Measurements from ENCODE around the gene SEC24D. TPM values are rescaled to one million over a fixed set of nuclear protein-coding genes. Genes with fewer than 3 reads are reported as not detected.

The SEC24D gene
- total and polyA plus RNA-seq, 2 experiments from 2014 or later, result 37.6 to 94.8 TPM

DNA sequence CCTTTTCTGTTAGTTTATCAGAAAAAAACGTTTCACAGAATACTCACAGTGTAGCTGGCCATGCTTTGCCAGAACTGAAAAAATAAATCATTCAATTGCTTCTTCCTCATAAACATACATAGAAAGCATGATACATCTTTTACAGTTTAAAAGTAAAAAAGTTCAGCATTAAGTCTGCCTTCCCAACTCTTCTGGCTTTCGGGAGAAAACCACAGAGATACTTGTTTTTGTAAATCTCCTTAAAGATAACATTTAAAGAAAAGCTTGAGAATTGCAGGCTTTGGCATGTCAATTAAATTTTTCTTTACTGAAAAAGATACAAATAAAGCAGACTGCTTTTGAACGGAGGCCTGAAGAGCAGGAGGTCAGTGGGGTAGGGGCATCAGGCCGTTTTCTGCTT, 66.8 kb downstream of the SEC24D start:
- Histone ChIP-seq H3K4me1 (ENCODE audit: insufficient read depth) (peaks cover 8% of the 10 kb centered on the region; the same call in 1 of the 2 replicates), H3K36me3 (ENCODE audit: insufficient read depth) (peaks cover 30% of the 10 kb centered on the region)
- no peaks in the 10 kb centered on the region for H3K9me3 Mint-ChIP-seq

More for the DNA sequence above, 66.8 kb downstream of the SEC24D start:
- Histone ChIP-seq H3K4me2 (no peak overlapping the region), H3K4me3 (no peak overlapping the region), H3K9me2 (ENCODE audit: insufficient read depth) (no peaks in the 10 kb centered on the region), H3K79me2 (replicated peaks; ENCODE audit: insufficient read depth) (no peaks in the 10 kb centered on the region), H4K20me1 (replicated peaks; ENCODE audit: insufficient read depth) (0 out of 2 replicates have a peak, but pooled peaks cover 2% of the 10 kb centered on the region), H3F3A (replicated peaks; ENCODE audit: low read depth) (no peaks in the 10 kb centered on the region), H2AFZ (no peak overlapping the region), H3K27ac (ENCODE audit: low read depth) (no peak overlapping the region), H3K27me3 (ENCODE audit: insufficient read depth) (no peaks in the 10 kb centered on the region)
- Mint-ChIP-seq H3K36me3 (ENCODE audit: low read depth) (peaks cover 26% of the 10 kb centered on the region), H3K27ac (no peak overlapping the region), H3K27me3 (ENCODE audit: insufficient read depth, low read depth, poor library complexity) (no peaks in the 10 kb centered on the region), H3K4me3 (no peak overlapping the region), H3K4me1 (peaks cover 17% of the 10 kb centered on the region)
- no peak for DNase-seq (ENCODE audit: low spot score)
- ATAC-seq, result no peak
- TF ChIP-seq ZNF114 (CRISPR knock-in tag; IDR thresholded peaks at IDR 0.05) (no peak), POLR2AphosphoS5 (IDR thresholded peaks at IDR 0.05; ENCODE audit: low read depth) (no peak), EZH2 (IDR thresholded peaks at IDR 0.05; ENCODE audit: low read depth, unreplicated experiment) (no peak), EZH2phosphoT487 (IDR thresholded peaks at IDR 0.05; ENCODE audit: unreplicated experiment) (no peak), ZNF331 (CRISPR knock-in tag; IDR thresholded peaks at IDR 0.05; ENCODE audit: low read depth) (no peak)
- TF ChIP-seq, protein P1, sequence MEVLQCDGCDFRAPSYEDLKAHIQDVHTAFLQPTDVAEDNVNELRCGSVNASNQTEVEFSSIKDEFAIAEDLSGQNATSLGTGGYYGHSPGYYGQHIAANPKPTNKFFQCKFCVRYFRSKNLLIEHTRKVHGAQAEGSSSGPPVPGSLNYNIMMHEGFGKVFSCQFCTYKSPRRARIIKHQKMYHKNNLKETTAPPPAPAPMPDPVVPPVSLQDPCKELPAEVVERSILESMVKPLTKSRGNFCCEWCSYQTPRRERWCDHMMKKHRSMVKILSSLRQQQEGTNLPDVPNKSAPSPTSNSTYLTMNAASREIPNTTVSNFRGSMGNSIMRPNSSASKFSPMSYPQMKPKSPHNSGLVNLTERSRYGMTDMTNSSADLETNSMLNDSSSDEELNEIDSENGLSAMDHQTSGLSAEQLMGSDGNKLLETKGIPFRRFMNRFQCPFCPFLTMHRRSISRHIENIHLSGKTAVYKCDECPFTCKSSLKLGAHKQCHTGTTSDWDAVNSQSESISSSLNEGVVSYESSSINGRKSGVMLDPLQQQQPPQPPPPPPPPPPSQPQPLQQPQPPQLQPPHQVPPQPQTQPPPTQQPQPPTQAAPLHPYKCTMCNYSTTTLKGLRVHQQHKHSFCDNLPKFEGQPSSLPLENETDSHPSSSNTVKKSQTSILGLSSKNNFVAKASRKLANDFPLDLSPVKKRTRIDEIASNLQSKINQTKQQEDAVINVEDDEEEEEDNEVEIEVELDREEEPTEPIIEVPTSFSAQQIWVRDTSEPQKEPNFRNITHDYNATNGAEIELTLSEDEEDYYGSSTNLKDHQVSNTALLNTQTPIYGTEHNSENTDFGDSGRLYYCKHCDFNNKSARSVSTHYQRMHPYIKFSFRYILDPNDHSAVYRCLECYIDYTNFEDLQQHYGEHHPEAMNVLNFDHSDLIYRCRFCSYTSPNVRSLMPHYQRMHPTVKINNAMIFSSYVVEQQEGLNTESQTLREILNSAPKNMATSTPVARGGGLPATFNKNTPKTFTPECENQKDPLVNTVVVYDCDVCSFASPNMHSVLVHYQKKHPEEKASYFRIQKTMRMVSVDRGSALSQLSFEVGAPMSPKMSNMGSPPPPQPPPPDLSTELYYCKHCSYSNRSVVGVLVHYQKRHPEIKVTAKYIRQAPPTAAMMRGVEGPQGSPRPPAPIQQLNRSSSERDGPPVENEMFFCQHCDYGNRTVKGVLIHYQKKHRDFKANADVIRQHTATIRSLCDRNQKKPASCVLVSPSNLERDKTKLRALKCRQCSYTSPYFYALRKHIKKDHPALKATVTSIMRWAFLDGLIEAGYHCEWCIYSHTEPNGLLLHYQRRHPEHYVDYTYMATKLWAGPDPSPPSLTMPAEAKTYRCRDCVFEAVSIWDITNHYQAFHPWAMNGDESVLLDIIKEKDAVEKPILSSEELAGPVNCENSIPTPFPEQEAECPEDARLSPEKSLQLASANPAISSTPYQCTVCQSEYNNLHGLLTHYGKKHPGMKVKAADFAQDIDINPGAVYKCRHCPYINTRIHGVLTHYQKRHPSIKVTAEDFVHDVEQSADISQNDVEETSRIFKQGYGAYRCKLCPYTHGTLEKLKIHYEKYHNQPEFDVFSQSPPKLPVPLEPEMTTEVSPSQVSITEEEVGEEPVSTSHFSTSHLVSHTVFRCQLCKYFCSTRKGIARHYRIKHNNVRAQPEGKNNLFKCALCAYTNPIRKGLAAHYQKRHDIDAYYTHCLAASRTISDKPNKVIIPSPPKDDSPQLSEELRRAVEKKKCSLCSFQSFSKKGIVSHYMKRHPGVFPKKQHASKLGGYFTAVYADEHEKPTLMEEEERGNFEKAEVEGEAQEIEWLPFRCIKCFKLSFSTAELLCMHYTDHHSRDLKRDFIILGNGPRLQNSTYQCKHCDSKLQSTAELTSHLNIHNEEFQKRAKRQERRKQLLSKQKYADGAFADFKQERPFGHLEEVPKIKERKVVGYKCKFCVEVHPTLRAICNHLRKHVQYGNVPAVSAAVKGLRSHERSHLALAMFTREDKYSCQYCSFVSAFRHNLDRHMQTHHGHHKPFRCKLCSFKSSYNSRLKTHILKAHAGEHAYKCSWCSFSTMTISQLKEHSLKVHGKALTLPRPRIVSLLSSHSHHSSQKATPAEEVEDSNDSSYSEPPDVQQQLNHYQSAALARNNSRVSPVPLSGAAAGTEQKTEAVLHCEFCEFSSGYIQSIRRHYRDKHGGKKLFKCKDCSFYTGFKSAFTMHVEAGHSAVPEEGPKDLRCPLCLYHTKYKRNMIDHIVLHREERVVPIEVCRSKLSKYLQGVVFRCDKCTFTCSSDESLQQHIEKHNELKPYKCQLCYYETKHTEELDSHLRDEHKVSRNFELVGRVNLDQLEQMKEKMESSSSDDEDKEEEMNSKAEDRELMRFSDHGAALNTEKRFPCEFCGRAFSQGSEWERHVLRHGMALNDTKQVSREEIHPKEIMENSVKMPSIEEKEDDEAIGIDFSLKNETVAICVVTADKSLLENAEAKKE (CRISPR knock-in tag; IDR thresholded peaks at IDR 0.05), result no peak
- TF ChIP-seq, protein P2, sequence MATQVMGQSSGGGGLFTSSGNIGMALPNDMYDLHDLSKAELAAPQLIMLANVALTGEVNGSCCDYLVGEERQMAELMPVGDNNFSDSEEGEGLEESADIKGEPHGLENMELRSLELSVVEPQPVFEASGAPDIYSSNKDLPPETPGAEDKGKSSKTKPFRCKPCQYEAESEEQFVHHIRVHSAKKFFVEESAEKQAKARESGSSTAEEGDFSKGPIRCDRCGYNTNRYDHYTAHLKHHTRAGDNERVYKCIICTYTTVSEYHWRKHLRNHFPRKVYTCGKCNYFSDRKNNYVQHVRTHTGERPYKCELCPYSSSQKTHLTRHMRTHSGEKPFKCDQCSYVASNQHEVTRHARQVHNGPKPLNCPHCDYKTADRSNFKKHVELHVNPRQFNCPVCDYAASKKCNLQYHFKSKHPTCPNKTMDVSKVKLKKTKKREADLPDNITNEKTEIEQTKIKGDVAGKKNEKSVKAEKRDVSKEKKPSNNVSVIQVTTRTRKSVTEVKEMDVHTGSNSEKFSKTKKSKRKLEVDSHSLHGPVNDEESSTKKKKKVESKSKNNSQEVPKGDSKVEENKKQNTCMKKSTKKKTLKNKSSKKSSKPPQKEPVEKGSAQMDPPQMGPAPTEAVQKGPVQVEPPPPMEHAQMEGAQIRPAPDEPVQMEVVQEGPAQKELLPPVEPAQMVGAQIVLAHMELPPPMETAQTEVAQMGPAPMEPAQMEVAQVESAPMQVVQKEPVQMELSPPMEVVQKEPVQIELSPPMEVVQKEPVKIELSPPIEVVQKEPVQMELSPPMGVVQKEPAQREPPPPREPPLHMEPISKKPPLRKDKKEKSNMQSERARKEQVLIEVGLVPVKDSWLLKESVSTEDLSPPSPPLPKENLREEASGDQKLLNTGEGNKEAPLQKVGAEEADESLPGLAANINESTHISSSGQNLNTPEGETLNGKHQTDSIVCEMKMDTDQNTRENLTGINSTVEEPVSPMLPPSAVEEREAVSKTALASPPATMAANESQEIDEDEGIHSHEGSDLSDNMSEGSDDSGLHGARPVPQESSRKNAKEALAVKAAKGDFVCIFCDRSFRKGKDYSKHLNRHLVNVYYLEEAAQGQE (IDR thresholded peaks at IDR 0.05; ENCODE audit: unreplicated experiment), result no peak
